SK-N-SH treated with all-trans-retinoic acid at 6 μM for 48 hours (cell line): ENCODE data around the gene ACTR1A.

Experiments
- ATAC-seq: fragments of 200-7000 bp; cut with Tn5 transposase; 3 replicates; pipeline ENCODE4 v1.9.1; 2020; ENCODE audit warnings: mild to moderate bottlenecking, moderate library complexity
- ARNTL ChIP-seq: fragments of 450-650 bp; formaldehyde crosslinking; IDR thresholded peaks from 2 replicates; pipeline ENCODE4 v1.5.0; 2020; ENCODE audit warnings: low read depth, mild to moderate bottlenecking, moderate library complexity, borderline replicate concordance
- BACH2 ChIP-seq: fragments of 250-450 bp; sonication (Bioruptor Pico); IDR thresholded peaks from 2 replicates; pipeline ENCODE4 v1.9.0; 2021; ENCODE audit warnings: mild to moderate bottlenecking, borderline replicate concordance
- CREB5 ChIP-seq: fragments of 250-450 bp; sonication (Bioruptor Pico); IDR thresholded peaks from 2 replicates; pipeline ENCODE4 v1.5.1; 2020; ENCODE audit warnings: low read depth, mild to moderate bottlenecking, moderate library complexity
- CSRNP3 ChIP-seq: fragments of 250-450 bp; sonication (Bioruptor Pico); IDR thresholded peaks from 2 replicates; pipeline ENCODE4 v1.5.1; 2021; ENCODE audit warnings: mild to moderate bottlenecking, moderate library complexity
- ESRRG ChIP-seq: fragments of 250-450 bp; sonication (Bioruptor Pico); IDR thresholded peaks from 2 replicates; pipeline ENCODE4 v1.6.1; 2021; ENCODE audit warnings: mild to moderate bottlenecking
- GLIS3 ChIP-seq: fragments of 250-450 bp; sonication (Bioruptor Pico); IDR thresholded peaks from 2 replicates; pipeline ENCODE4 v1.5.0; 2020; ENCODE audit warnings: mild to moderate bottlenecking, moderate library complexity
- OSR1 ChIP-seq: fragments of 250-450 bp; sonication (Bioruptor Pico); IDR thresholded peaks from 2 replicates; pipeline ENCODE4 v1.8.0; 2022; ENCODE audit warnings: moderate library complexity, mild to moderate bottlenecking, inconsistent platforms
- PATZ1 ChIP-seq: fragments of 250-450 bp; sonication (Bioruptor Pico); IDR thresholded peaks from 2 replicates; pipeline ENCODE4 v1.8.0; 2020; ENCODE audit warnings: mild to moderate bottlenecking, moderate library complexity, borderline replicate concordance
- POU6F1 ChIP-seq: fragments of 250-450 bp; sonication (Bioruptor Pico); IDR thresholded peaks from 2 replicates; pipeline ENCODE4 v1.8.0; 2021; ENCODE audit warnings: low read depth, mild to moderate bottlenecking, moderate library complexity, borderline replicate concordance
- PPARA ChIP-seq: fragments of 250-450 bp; sonication (Bioruptor Pico); IDR thresholded peaks from 2 replicates; pipeline ENCODE4 v1.5.0; 2020; ENCODE audit warnings: mild to moderate bottlenecking, borderline replicate concordance
- RARB ChIP-seq: fragments of 250-450 bp; sonication (Bioruptor Pico); IDR thresholded peaks from 2 replicates; pipeline ENCODE4 v1.8.0; 2021; ENCODE audit warnings: mild to moderate bottlenecking, moderate library complexity
- SNAI2 ChIP-seq: fragments of 250-450 bp; sonication (Bioruptor Pico); IDR thresholded peaks from 2 replicates; pipeline ENCODE4 v1.5.0; 2020; ENCODE audit warnings: mild to moderate bottlenecking, moderate library complexity
- TCF4 ChIP-seq: fragments of 250-450 bp; sonication (Bioruptor Pico); IDR thresholded peaks from 2 replicates; pipeline ENCODE4 v1.8.0; 2021; ENCODE audit warnings: mild to moderate bottlenecking, moderate library complexity, borderline replicate concordance
- TOX ChIP-seq: fragments of 250-450 bp; sonication (Bioruptor Pico); IDR thresholded peaks from 2 replicates; pipeline ENCODE4 v1.8.0; 2021; ENCODE audit warnings: mild to moderate bottlenecking, moderate library complexity, borderline replicate concordance
- ZC3H10 ChIP-seq: fragments of 250-450 bp; sonication (Bioruptor Pico); IDR thresholded peaks from 2 replicates; pipeline ENCODE4 v1.5.1; 2021; ENCODE audit warnings: mild to moderate bottlenecking, moderate library complexity
- ZFP3 ChIP-seq: fragments of 250-450 bp; sonication (Bioruptor Pico); IDR thresholded peaks from 2 replicates; pipeline ENCODE4 v1.5.0; 2020; ENCODE audit warnings: mild to moderate bottlenecking, moderate library complexity
- ZFP30 ChIP-seq: fragments of 450-650 bp; formaldehyde crosslinking; IDR thresholded peaks from 2 replicates; pipeline ENCODE4 v1.5.0; 2022; ENCODE audit warnings: mild to moderate bottlenecking, moderate library complexity
- ZNF565 ChIP-seq: fragments of 450-650 bp; formaldehyde crosslinking; conservative IDR thresholded peaks from 2 replicates; pipeline ENCODE4 v1.5.0; 2020; ENCODE audit warnings: low read depth, mild to moderate bottlenecking, moderate library complexity
- ZNF70 ChIP-seq: fragments of 450-650 bp; formaldehyde crosslinking; IDR thresholded peaks from 2 replicates; pipeline ENCODE4 v1.5.0; 2020; ENCODE audit warnings: mild to moderate bottlenecking, moderate library complexity
- ZNF8 ChIP-seq: fragments of 450-650 bp; formaldehyde crosslinking; IDR thresholded peaks from 2 replicates; pipeline ENCODE4 v1.5.0; 2020; ENCODE audit warnings: mild to moderate bottlenecking, moderate library complexity

The ACTR1A gene

GRCh38 chr10:102542800-102543418 is 40.4 kb upstream of the ACTR1A start (continued):
- TF ChIP-seq POU6F1 (CRISPR knock-in tag) = no peak
- TF ChIP-seq CREB5 (CRISPR knock-in tag) = no peak
- no peak for TF ChIP-seq PATZ1 (CRISPR knock-in tag)
- TF ChIP-seq RARB (CRISPR knock-in tag) = no peak
- TF ChIP-seq SNAI2 (CRISPR knock-in tag) = no peak
- TF ChIP-seq ZFP30 (CRISPR knock-in tag) = no peak
- TF ChIP-seq ESRRG = no peak
- TF ChIP-seq BACH2 (CRISPR knock-in tag) = no peak
- no peak for TF ChIP-seq ARNTL (CRISPR knock-in tag)
- no peak for TF ChIP-seq OSR1 (CRISPR knock-in tag)

GRCh38 chr10:102540023-102540422 is 37.5 kb upstream of the ACTR1A start:
- peak; percentile 80 for ATAC-seq
- TF ChIP-seq TCF4 (CRISPR knock-in tag) (no peak), PPARA (CRISPR knock-in tag) (no peak), ZNF8 (CRISPR knock-in tag) (no peak), POU6F1 (CRISPR knock-in tag) (no peak), RARB (CRISPR knock-in tag) (no peak), ZFP3 (no peak), SNAI2 (CRISPR knock-in tag) (no peak), ZNF70 (CRISPR knock-in tag) (no peak), ARNTL (CRISPR knock-in tag) (no peak), CREB5 (CRISPR knock-in tag) (no peak), CSRNP3 (CRISPR knock-in tag) (no peak)

- no peak for TF ChIP-seq PATZ1 (CRISPR knock-in tag)
- TF ChIP-seq ARNTL (CRISPR knock-in tag) = no peak
- no peak for TF ChIP-seq GLIS3
- TF ChIP-seq RARB (CRISPR knock-in tag) = no peak
- TF ChIP-seq ZFP3 = no peak
- no peak for TF ChIP-seq SNAI2 (CRISPR knock-in tag)
- no peak for TF ChIP-seq TOX
- TF ChIP-seq ESRRG = no peak
- no peak for TF ChIP-seq ZFP30 (CRISPR knock-in tag)
- TF ChIP-seq ZNF565 (CRISPR knock-in tag) = no peak
- no peak for TF ChIP-seq CREB5 (CRISPR knock-in tag)
- TF ChIP-seq ZC3H10 (CRISPR knock-in tag) = no peak
- TF ChIP-seq TCF4 (CRISPR knock-in tag) = no peak
- ATAC-seq = no peak
Measured at GRCh38 chr10:102538811-102539210, 36.3 kb upstream of the ACTR1A start.
